Memory B cell (primary cell): ENCODE data around the gene CLEC10A.
"Not testable (repeated sequence)": the region's sequence is repeated elsewhere in the genome, so short reads cannot be mapped to it uniquely, and the experiment has no call there.

Experiments
- ATAC-seq: fragments of 150-1000 bp; cut with Tn5 transposase; 2 replicates; pipeline ENCODE4 v1.10.0; 2021; ENCODE audit warnings: low read depth, mild to moderate bottlenecking, moderate library complexity
- DNase-seq, 2 donors: peaks; one replicate each; pipeline ENCODE4 v3.0.0; 2022; ENCODE audit warnings: low spot score in 2 of 2
- H3K27ac Mint-ChIP-seq: one replicate; pipeline ENCODE4 v1.8.0; 2022; ENCODE audit warnings: mild to moderate bottlenecking, moderate library complexity, mixed read lengths
- H3K27me3 Mint-ChIP-seq: one replicate; pipeline ENCODE4 v1.8.0; 2022; ENCODE audit warnings: mixed read lengths
- H3K36me3 Mint-ChIP-seq: one replicate; pipeline ENCODE4 v1.8.0; 2022; ENCODE audit warnings: mild to moderate bottlenecking, mixed read lengths
- H3K4me1 Mint-ChIP-seq: one replicate; pipeline ENCODE4 v1.8.0; 2022; ENCODE audit warnings: mixed read lengths
- H3K4me3 Mint-ChIP-seq: one replicate; pipeline ENCODE4 v1.8.0; 2022; ENCODE audit warnings: mild to moderate bottlenecking, moderate library complexity, mixed read lengths
- H3K9me3 Mint-ChIP-seq: one replicate; pipeline ENCODE4 v1.8.0; 2022; ENCODE audit warnings: mixed read lengths

The CLEC10A gene

DNA sequence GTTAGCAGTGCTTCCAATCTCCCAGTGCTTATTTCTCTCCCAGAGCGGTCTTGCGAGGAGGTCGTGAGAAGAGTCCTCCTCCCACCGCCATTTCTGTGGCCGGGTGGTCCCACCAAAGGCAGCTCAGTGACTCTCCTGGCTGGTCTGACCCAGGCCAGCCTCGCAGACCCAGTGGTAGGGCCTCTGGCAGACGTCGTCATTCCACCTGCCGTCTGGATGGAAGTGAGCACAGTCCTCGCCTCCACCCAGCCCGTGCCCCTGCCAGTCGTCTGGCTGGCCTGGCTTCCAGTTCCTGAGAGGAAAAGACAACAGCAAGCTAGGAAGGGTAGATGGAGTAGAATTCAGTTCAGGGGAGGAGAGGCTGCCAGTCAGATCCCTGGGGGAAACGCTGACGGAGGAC lies 5.1 kb downstream of the CLEC10A start:
- no peak overlapping the region for H3K27ac Mint-ChIP-seq
- H3K27me3 Mint-ChIP-seq = peaks cover 10% of the 10 kb centered on the region
- peaks cover 2% of the 10 kb centered on the region for H3K9me3 Mint-ChIP-seq
- ATAC-seq (no peak), DNase-seq (no peak)
- H3K4me1 Mint-ChIP-seq = peaks cover 3% of the 10 kb centered on the region
- no peak overlapping the region for H3K4me3 Mint-ChIP-seq
- peaks cover 2% of the 10 kb centered on the region for H3K36me3 Mint-ChIP-seq

DNA sequence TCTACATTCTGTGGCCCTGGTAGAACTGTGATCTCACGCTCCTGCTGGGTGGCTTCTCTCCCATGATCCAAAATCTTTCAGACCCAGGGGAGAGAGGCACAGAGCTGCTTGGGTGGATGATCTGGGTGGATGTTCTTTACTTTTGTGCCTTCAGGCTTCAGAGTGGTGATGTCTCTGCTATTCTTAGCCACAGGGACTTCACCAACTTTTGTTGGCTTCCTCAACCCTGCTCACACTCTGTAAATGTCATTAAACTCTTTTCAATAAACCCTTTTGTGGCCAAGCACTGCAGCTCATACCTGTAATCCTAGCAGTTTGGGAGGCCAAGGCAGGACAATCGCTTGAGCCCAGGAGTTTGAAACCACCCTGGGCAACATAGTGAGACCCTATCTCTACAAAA lies 7.6 kb downstream of the CLEC10A start:
- Mint-ChIP-seq H3K27ac (no peak overlapping the region), H3K27me3 (peaks cover 10% of the 10 kb centered on the region), H3K4me1 (peaks cover 3% of the 10 kb centered on the region), H3K9me3 (peaks cover 13% of the 10 kb centered on the region), H3K36me3 (peaks cover 10% of the 10 kb centered on the region), H3K4me3 (no peak overlapping the region)
- ATAC-seq (no peak), DNase-seq (no peak)

DNA sequence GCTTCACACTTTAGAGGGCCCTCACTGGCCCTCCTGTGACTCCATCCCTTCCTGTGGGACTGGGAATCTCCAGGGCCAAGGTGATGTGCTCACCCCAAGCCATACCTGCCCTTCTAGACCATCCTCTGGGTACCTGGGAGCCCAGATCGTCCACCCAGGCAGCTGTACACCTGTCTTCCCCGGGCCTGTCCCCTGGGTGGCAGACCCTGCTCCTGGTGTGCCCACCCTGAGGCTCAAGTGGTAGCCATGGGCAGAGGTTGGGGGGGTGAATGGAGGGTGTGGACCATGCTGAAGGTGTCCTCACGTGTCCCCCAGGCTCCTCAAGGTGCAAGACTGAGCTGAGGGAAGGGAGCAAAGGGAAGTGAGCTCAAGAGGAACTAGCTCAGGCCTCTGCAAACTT lies 9.3 kb downstream of the CLEC10A start:
- ATAC-seq = no peak
- no peak overlapping the region for H3K4me3 Mint-ChIP-seq
- peaks cover 8% of the 10 kb centered on the region for H3K27me3 Mint-ChIP-seq
- H3K36me3 Mint-ChIP-seq = peaks cover 11% of the 10 kb centered on the region
- DNase-seq = no peak
- no peaks in the 10 kb centered on the region for H3K4me1 Mint-ChIP-seq
- no peak overlapping the region for H3K27ac Mint-ChIP-seq
- peaks cover 15% of the 10 kb centered on the region for H3K9me3 Mint-ChIP-seq

DNA sequence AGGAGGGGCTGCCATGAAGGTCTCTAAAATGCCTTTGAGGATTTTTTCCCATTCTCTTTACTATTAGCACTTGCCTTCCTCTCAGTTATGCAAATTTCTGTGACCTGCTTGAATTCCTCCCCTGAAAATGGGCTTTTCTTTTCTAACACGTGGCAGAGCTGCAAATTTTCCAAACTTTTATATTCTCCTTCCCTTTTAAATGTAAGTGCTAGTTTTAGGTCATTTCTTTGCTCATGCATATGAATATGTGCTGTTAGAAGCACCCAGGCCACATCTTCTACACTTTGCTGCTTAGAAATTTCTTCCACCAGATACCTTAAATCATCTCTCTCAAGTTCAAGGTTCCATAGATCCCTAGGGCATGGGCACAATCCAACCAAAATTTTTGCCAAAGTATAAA lies 11.8 kb downstream of the CLEC10A start:
- ATAC-seq (no peak), DNase-seq (no peak)
- Mint-ChIP-seq H3K9me3 (peaks cover 15% of the 10 kb centered on the region), H3K27ac (no peak overlapping the region), H3K36me3 (peaks cover 11% of the 10 kb centered on the region), H3K4me1 (no peaks in the 10 kb centered on the region), H3K4me3 (no peak overlapping the region), H3K27me3 (peaks cover 17% of the 10 kb centered on the region)

DNA sequence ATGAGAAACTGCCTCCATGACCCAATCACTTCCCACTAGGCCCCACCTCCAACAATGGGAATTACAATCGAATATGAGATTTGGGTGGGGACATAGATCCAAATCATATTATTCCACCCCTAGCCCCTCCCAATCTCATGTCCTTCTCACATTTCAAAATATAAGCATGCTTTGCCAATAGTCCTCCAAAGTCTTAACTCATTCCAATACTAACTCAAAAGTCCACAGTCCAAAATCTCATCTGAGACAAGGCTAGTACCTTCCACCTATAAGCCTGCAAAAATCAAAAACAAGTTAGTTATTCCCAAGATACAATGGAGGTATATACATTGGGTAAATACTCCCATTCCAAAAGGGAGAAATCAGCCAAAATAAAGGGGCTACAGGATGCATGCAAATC lies 12.9 kb downstream of the CLEC10A start:
- H3K27ac Mint-ChIP-seq = no peak overlapping the region
- peaks cover 11% of the 10 kb centered on the region for H3K36me3 Mint-ChIP-seq
- ATAC-seq (no peak), DNase-seq (no peak)
- H3K27me3 Mint-ChIP-seq = peaks cover 19% of the 10 kb centered on the region
- no peaks in the 10 kb centered on the region for H3K4me1 Mint-ChIP-seq
- H3K4me3 Mint-ChIP-seq = no peak overlapping the region
- peaks cover 15% of the 10 kb centered on the region for H3K9me3 Mint-ChIP-seq

DNA sequence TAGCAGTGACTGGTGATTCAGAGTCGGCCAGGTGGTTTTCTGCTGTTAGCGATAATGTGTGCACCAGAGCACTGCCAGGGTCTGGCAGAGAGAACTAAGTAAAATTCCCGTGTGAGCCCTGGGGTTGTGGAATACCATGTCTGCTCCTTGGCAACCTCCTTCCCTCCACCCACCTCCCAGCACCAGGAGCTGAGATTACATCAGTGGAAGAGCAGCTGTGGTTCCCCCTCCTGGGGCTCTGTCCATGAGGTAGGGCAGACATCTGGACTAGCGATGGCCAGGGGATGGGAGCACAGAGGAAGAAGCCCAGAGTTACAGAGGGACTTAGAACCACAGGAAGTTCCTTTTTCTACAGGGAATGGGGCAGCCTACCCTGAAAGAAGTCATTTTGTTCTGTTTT lies 15.8 kb downstream of the CLEC10A start:
- H3K27me3 Mint-ChIP-seq = peaks cover 22% of the 10 kb centered on the region
- no peak for DNase-seq
- no peak for ATAC-seq
- peaks cover 14% of the 10 kb centered on the region for H3K9me3 Mint-ChIP-seq
- H3K4me1 Mint-ChIP-seq = no peaks in the 10 kb centered on the region
- peaks cover 9% of the 10 kb centered on the region for H3K36me3 Mint-ChIP-seq
- no peak overlapping the region for H3K27ac Mint-ChIP-seq
- H3K4me3 Mint-ChIP-seq = no peak overlapping the region

DNA sequence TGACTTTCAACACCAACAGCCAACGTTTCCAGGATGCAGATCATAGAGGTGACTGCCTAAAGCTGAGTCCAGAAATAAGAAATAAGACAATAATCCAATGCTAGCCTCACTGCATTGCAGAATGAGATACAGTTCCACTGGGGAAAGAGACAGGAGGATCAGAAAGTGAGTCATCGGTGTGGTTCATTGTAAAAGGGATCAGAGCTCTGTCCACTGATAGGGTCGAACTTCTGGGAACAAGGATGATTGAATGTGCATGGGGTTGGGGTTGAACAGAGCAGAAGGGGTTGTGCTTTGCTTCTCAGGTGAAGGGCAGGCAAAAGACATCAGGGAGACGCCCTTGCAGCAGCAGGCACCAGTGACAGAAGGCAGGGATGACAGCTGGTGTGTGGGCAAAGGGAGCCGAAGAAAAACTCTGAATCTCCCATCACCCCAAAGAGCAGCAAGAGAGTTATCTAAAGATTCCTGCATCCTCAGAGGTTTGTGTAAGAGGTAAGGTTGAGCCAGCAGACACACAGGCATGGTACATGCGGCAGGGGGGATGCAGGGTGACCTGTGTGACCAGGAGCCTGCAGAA lies 16.4 kb downstream of the CLEC10A start:
- no peak overlapping the region for H3K27ac Mint-ChIP-seq
- peaks cover 7% of the 10 kb centered on the region for H3K36me3 Mint-ChIP-seq
- DNase-seq (no peak), ATAC-seq (no peak)
- H3K4me3 Mint-ChIP-seq = no peak overlapping the region
- peaks cover 9% of the 10 kb centered on the region for H3K9me3 Mint-ChIP-seq
- H3K27me3 Mint-ChIP-seq = peaks cover 24% of the 10 kb centered on the region
- no peaks in the 10 kb centered on the region for H3K4me1 Mint-ChIP-seq

DNA sequence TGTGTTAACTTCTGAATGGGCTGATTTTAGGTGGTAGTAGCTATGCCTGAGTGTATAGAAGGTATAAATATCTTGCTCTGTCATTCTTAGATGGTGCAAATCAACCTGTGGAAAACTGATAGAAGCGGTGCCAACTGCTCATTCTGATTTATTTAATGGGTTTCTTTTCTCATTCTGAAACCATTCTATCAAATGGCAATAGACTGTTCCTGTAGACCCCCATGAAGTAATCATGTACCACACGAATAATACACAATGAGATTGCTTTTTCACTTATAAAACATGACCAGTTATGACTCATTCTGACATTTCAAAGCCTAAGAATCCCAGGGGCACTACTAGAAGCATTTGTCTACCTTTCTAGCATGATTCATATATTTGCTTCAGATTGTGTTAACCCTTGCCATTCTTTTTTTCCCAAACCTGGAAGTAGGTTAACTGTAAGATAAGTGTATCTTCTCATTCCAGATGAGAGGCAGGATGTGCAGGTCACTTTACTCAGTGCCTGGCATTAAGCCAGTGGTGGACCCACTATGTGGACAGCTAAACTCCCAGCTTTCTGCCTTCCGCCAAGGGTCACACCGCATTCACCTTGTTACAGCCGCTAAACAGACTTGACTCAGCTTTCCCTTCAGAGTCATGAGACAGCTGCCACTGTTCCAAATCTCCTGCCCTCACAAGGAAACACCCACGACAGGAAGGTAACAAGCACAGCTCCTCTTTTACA lies 19.7 kb downstream of the CLEC10A start:
- Mint-ChIP-seq H3K4me1 (no peaks in the 10 kb centered on the region), H3K27me3 (peaks cover 21% of the 10 kb centered on the region), H3K27ac (no peak overlapping the region), H3K36me3 (no peaks in the 10 kb centered on the region), H3K9me3 (no peaks in the 10 kb centered on the region), H3K4me3 (no peak overlapping the region)
- no peak for ATAC-seq
- DNase-seq = no peak

DNA sequence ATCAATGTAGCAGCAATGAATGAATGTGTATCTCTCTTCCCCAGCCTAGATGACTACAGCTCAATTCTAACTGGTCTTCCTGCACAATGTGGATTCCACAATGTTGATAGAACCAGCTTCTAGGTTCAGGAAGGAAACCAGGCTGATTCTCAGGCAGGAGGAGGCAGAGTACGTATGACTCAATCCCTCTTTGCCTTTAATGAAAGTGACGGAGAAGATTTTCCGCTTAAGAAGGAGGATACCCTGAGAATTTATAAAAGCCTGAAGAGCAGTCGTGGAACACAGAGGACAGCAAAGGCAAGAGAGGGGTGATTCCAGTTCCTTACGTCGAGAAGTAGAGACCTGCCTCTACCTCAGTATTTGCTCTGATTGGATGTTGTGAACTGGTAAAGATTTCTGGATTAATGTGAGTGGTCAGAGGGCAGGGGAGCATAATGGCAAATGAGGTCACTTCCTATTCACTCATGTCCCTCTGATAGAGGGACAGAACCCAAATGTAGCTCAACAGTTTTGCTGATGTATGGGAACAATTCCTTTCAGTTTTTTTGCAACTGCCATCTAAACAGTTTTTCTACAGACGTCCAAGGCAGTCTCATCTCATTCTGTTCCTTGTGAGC lies 21.1 kb downstream of the CLEC10A start:
- no peak for DNase-seq
- Mint-ChIP-seq H3K27ac (no peak overlapping the region), H3K9me3 (no peaks in the 10 kb centered on the region)

DNA sequence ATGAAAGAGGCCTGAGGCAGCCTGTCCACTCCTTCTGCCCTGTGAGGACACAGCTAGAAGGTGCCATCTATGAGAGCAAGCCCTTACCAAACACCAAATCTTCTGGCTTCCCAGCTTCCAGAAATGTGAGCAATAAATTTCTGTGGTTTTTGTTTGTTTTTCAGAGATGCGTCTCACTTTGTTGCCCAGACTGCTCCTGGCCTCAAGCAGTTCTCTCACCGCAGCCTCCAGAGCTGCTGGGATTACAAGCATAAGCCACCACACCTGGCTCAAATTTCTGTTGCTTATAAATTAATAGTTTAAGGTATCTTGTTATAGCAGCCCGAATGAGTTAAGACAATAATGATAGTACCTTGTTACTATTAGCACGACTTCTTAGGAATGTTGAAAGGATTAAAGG lies 23.7 kb downstream of the CLEC10A start:
- peaks cover 5% of the 10 kb centered on the region for H3K4me1 Mint-ChIP-seq
- no peaks in the 10 kb centered on the region for H3K9me3 Mint-ChIP-seq
- ATAC-seq (no peak), DNase-seq (no peak)
- H3K27me3 Mint-ChIP-seq = peaks cover 10% of the 10 kb centered on the region
- no peaks in the 10 kb centered on the region for H3K36me3 Mint-ChIP-seq
- no peak overlapping the region for H3K4me3 Mint-ChIP-seq
- H3K27ac Mint-ChIP-seq = no peak overlapping the region

More for the DNA sequence above, 21.1 kb downstream of the CLEC10A start:
- peaks cover 19% of the 10 kb centered on the region for H3K27me3 Mint-ChIP-seq
- no peak overlapping the region for H3K4me3 Mint-ChIP-seq
- H3K36me3 Mint-ChIP-seq = no peaks in the 10 kb centered on the region
- ATAC-seq = no peak
- H3K4me1 Mint-ChIP-seq = no peaks in the 10 kb centered on the region

DNA sequence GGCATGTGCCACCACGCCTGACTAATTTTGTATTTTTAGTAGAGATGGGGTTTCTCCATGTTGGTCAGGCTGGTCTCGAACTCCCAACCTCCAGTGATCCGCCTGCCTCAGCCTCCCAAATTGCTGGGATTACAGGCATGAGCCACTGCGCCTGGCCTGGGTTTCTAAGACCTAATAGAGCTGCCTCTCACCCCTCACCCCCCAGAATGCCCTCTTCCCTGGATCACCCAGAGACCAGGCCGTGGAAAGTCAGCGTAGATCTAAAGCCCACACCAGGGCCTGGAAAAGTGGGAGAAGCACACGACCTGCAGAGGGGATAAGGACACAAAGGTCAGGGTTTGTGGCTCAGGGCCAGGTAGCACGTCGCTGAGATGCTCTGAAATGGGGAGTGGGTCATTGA lies 29.5 kb downstream of the CLEC10A start:
- H3K27ac Mint-ChIP-seq, H3K27me3 Mint-ChIP-seq, ATAC-seq, H3K4me3 Mint-ChIP-seq, H3K36me3 Mint-ChIP-seq, H3K9me3 Mint-ChIP-seq, DNase-seq: not testable (repeated sequence)
- peaks cover 19% of the 10 kb centered on the region for H3K4me1 Mint-ChIP-seq

DNA sequence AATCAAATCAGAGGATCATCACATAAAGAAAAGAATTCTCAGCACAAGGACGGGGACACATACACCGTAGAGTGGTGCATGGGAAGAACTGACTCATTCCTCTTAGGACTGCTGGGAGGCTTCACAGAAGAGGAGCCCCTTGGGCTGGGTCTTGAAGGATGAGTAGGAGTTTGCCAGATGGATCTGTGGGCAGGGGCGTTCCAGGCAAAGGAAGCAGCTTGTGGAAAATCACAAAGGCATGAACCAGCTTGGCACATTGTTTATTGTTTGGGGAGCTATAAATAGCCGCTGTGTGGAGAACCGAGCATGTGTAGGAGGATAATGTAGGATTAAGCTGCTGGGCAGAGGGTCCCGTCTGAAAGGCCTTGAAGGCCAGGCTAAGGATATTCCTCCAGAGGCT lies 31.1 kb downstream of the CLEC10A start:
- no peak for ATAC-seq
- no peak overlapping the region for H3K27ac Mint-ChIP-seq
- H3K27me3 Mint-ChIP-seq = no peaks in the 10 kb centered on the region
- H3K4me3 Mint-ChIP-seq = no peak overlapping the region
- H3K36me3 Mint-ChIP-seq = no peaks in the 10 kb centered on the region
- no peak for DNase-seq
- peaks cover 20% of the 10 kb centered on the region for H3K4me1 Mint-ChIP-seq
- no peaks in the 10 kb centered on the region for H3K9me3 Mint-ChIP-seq

DNA sequence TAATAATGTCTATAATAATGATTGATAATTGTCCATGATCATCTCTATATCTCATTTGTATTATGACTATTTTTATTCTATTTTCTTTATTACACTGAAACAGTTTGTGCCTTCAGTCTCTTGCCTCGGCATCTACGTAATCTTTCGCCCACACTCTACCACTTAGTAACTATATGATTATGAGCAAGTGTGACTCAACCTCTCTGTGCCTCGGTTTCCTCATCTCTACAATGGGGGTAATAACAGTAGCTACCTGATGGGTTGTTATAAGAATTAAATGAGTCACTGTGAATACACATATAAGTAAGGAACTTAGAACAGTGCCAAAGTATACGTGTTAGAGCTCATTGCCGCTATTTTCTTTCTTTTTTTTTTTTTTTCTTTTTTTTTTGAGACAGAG lies 32.5 kb downstream of the CLEC10A start:
- Mint-ChIP-seq H3K9me3 (no peaks in the 10 kb centered on the region), H3K4me3 (no peak overlapping the region), H3K27ac (peak overlapping the region; percentile 86), H3K36me3 (no peaks in the 10 kb centered on the region), H3K4me1 (peaks cover 28% of the 10 kb centered on the region), H3K27me3 (no peaks in the 10 kb centered on the region)
- DNase-seq (no peak), ATAC-seq (no peak)

DNA sequence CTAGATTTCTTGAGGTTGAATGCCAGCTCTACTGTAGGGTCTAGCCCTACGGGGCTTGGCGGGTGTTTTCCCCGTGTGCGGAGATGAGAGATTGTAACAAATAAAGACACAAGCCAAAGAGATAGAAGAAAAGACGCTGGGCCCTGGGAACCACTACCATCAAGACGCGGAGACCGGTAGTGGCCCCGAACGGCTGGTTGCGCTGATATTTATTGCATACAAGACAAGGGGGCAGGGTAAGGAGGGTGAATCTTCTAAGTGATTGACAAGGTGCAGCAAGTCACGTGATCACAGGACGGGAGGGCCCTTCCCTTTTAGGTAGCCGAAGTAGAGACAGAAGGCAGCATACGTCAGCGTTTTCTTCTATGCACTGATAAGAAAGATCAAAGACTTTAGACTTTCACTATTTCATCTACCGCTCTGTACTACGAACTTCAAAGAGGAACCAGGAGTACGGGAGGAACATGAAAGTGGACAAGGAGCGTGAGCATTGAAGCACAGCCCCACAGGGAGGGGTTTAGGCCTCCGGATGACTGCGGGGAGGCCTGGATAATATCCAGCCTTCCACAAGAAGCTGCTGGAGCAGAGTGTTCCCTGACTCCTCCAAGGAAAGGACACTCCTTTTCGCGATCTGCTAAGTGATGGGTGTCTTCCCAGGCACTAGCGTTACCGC lies 33.2 kb downstream of the CLEC10A start:
- DNase-seq = peak; percentile 63 to 64
- ATAC-seq = peak; percentile 44
- H3K4me1 Mint-ChIP-seq = peaks cover 27% of the 10 kb centered on the region
- H3K4me3 Mint-ChIP-seq = peak overlapping the region; percentile 85
- not testable (repeated sequence) for H3K9me3 Mint-ChIP-seq, H3K36me3 Mint-ChIP-seq, H3K27me3 Mint-ChIP-seq
- peak overlapping the region; percentile 86 for H3K27ac Mint-ChIP-seq
